Measurements from ENCODE around the gene ZDHHC7. TPM values are rescaled to one million over a fixed set of nuclear protein-coding genes. Genes with fewer than 3 reads are reported as not detected.

ZDHHC7 gene
- total RNA-seq, 2 donors from 2014 or later, result 17.5 to 39.2 TPM

GRCh38 chr16:85010446-85010930 is 847 bp downstream of the ZDHHC7 start:
- intact Hi-C loops (cut with DNase I), result no loop called here
- Histone ChIP-seq H3K27ac (peak overlapping the region; percentile 94 to 97 (median 96)), H3K4me1 (peaks cover 49% of the 10 kb centered on the region), H3K9me3 (no peaks in the 10 kb centered on the region), H3K36me3 (replicated peaks in 1 of 2; ENCODE audit: insufficient read depth in 1 of 2, low read depth in 2 of 2) (no peaks in the 10 kb centered on the region), H3K4me3 (peak overlapping the region; percentile 43 to 73), H3K27me3 (no peaks in the 10 kb centered on the region)
- ATAC-seq, result no peak
- DNase-seq, result no peak
- 13 to 14% methylated on average over 9 of the region's 9 CpGs for WGBS, 2 donors
- no peak for TF ChIP-seq CTCF (IDR thresholded peaks at IDR 0.05)
- no peak for TF ChIP-seq POLR2A (IDR thresholded peaks at IDR 0.05)

- no peaks in the 10 kb centered on the region for H3K27me3 ChIP-seq
- H3K9me3 ChIP-seq, result no peaks in the 10 kb centered on the region
- H3K4me3 ChIP-seq, result no peak overlapping the region
- H3K36me3 ChIP-seq (replicated peaks in 1 of 2; ENCODE audit: insufficient read depth in 1 of 2, low read depth in 2 of 2), result no peaks in the 10 kb centered on the region
- intact Hi-C loops (cut with DNase I), result no loop called here
- peaks cover 70% of the 10 kb centered on the region for H3K4me1 ChIP-seq
- ATAC-seq (no peak), DNase-seq (no peak)
- WGBS, 2 donors, result 30 to 42% methylated on average over 2 to 3 of the region's 3 CpGs
- peak overlapping the region in 1 of 4 donors; percentile 29 for H3K27ac ChIP-seq
- TF ChIP-seq CTCF (IDR thresholded peaks at IDR 0.05) (no peak), POLR2A (IDR thresholded peaks at IDR 0.05) (no peak)
Measured at GRCh38 chr16:85008271-85008670, 3.1 kb downstream of the ZDHHC7 start.

GRCh38 chr16:85007496-85008214 is 3.7 kb downstream of the ZDHHC7 start:
- Histone ChIP-seq H3K4me1 (peaks cover 76% of the 10 kb centered on the region), H3K27ac (peak overlapping the region in 2 of 4 donors; percentile 2 to 29), H3K9me3 (no peaks in the 10 kb centered on the region), H3K36me3 (replicated peaks in 1 of 2; ENCODE audit: insufficient read depth in 1 of 2, low read depth in 2 of 2) (no peaks in the 10 kb centered on the region), H3K27me3 (no peaks in the 10 kb centered on the region), H3K4me3 (no peak overlapping the region)
- DNase-seq (no peak), ATAC-seq (no peak)
- intact Hi-C loops (cut with DNase I), result no loop called here
- TF ChIP-seq POLR2A (IDR thresholded peaks at IDR 0.05) (no peak), CTCF (IDR thresholded peaks at IDR 0.05) (no peak)
- 86 to 92% methylated on average over 7 of the region's 7 CpGs for WGBS, 2 donors

- ATAC-seq (no peak), DNase-seq (no peak)
- Histone ChIP-seq H3K36me3 (replicated peaks in 1 of 2; ENCODE audit: insufficient read depth in 1 of 2, low read depth in 2 of 2) (no peaks in the 10 kb centered on the region), H3K4me1 (peaks cover 82% of the 10 kb centered on the region), H3K27ac (no peak overlapping the region), H3K27me3 (no peaks in the 10 kb centered on the region), H3K4me3 (no peak overlapping the region), H3K9me3 (no peaks in the 10 kb centered on the region)
- intact Hi-C loops (cut with DNase I), result no loop called here
- no peak for TF ChIP-seq POLR2A (IDR thresholded peaks at IDR 0.05)
- WGBS, 2 donors, result 83 to 91% methylated on average over 7 of the region's 7 CpGs
Measured at GRCh38 chr16:85006639-85007038, 4.7 kb downstream of the ZDHHC7 start.

GRCh38 chr16:85005285-85006069 is 5.9 kb downstream of the ZDHHC7 start:
- Histone ChIP-seq H3K4me1 (peaks cover 93% of the 10 kb centered on the region), H3K27me3 (no peaks in the 10 kb centered on the region), H3K4me3 (no peak overlapping the region), H3K9me3 (no peaks in the 10 kb centered on the region), H3K27ac (peak overlapping the region in 3 of 4 donors; percentile 1 to 84 (median 72)), H3K36me3 (replicated peaks in 1 of 2; ENCODE audit: insufficient read depth in 1 of 2, low read depth in 2 of 2) (no peaks in the 10 kb centered on the region)
- intact Hi-C loops (cut with DNase I), result no loop called here
- no peak for TF ChIP-seq CTCF (IDR thresholded peaks at IDR 0.05)
- TF ChIP-seq POLR2A (IDR thresholded peaks at IDR 0.05), result no peak
- no peak for DNase-seq
- 72 to 76% methylated on average over 11 of the region's 11 CpGs for WGBS, 2 donors
- no peak for ATAC-seq

All from body of pancreas (tissue), 4 donors.